NCI-H345 (cell line): ENCODE measurements around the gene ZNF770.
A peak's percentile ranks its signal among the peaks of the same experiment; 100 is the strongest.
"Not testable (repeated sequence)": the region's sequence is repeated elsewhere in the genome, so short reads cannot be mapped to it uniquely, and the experiment has no call there.

Experiments
- DNase-seq: peaks from one replicate; lab custom pipeline; 2025; lab: John Stamatoyannopoulos, UW

Gene ZNF770

GRCh38 chr15:34976743-34977142 is 11.3 kb downstream of the ZNF770 start:
- DNase-seq = no peak

DNA sequence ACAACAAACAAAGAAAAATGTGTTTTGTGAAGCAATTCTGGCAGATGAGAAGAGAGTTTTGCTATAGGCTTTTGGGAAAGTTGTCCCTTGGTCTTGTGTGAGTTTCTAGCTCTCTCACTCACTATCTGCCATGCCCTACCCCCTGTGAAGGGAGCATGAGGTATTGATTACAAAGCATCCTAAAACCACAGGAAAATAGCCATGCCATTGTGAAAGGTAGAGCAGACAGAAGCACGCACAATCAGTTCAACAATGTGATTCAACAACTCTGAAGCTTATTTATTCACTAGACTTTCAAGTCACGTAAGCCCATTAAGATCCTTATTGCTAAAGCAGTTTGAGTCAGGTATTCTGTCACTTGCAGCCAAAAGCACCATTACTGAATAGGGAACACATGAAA is 12.0 kb downstream of the ZNF770 start:
- DNase-seq = no peak

DNA sequence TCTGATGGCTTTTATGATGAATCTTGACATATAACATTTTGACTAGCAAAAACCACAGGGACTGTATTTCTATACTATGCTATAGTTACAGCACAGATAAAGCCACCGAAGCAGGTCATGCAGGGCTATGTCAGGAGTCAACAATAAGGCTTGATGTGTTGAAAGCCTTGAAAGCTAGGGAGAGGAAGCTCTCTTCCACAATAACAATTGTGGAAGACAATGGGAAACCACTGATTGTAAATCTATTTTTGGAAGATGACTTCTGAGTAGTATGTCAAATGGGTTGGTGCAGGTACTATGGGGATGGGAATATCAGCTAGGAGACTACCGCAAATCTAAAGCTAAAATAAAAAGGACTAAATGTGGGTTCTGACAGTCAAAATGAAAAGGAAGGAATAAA is 14.6 kb downstream of the ZNF770 start:
- no peak for DNase-seq

DNA sequence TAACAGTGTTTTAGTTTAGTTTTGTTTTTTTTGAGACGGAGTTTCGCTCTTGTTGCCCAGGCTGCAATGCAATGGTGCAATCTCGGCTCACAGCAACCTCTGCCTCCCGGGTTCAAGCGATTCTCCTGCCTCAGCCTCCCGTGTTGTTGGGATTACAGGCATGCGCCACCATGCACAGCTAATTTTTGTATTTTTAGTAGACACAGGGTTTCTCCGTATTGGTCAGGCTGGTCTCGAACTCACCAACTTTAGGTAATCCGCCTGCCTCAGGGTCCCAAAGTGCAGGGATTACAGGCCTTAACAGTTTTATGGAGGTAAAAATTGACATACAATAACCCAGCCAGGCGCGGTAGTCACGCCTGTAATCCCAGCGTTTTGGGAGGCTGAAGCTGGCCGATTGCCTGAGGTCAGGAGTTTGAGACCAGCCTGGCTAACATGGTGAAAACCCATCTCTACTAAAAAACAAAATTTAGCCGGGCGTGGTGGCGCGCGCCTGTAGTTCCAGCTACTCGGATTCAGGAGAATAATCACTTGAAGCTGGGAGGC is 17.9 kb downstream of the ZNF770 start:
- DNase-seq = not testable (repeated sequence)

DNA sequence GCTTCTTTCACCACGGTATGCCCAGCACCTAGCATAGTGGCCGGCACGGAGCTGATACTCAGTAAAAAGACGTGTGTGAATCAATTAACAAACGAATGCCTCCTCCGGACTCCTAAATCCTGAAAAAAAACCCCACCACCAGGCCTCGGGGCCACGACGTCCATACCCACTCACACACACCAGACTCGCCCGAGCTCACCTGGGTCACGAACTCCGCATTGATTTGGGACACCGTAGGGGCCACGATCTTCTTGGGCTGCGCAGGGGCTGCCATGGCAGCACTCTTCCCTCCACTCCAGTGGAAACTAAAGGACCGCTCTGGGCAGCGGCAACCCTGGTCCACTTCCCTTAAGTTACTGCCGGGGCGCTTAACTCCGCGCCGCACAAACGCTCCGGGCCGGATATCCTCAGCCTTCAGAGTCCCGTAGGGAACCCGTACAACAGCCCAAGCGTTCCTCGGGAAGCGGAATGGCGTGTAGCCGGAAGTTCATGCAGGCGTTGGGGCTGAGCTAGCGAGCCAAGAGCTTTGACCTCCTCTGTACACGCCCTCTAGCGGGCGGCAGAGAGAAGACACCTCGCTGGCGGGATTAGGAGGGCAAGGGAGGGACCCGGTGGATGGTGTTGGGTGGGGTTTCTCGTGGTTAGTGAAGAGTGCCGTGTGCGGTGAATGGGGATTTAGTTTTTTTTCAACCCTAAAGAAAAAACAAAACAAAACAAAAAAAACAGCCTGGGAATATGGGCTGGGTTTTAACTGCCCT is 18.6 kb downstream of the ZNF770 start, which contains the start of gene AQR:
AQR (minus strand) TSS at position 403 of the 758 bp plus-strand sequence; CDS start at position 274, 129 bp downstream.
- peak; percentile 97 for DNase-seq

- DNase-seq = no peak
These were observed 23.8 kb downstream of the ZNF770 start for GRCh38 chr15:34964277-34964676.

- no peak for DNase-seq
These were observed 34.2 kb downstream of the ZNF770 start for GRCh38 chr15:34953851-34954250.

DNA sequence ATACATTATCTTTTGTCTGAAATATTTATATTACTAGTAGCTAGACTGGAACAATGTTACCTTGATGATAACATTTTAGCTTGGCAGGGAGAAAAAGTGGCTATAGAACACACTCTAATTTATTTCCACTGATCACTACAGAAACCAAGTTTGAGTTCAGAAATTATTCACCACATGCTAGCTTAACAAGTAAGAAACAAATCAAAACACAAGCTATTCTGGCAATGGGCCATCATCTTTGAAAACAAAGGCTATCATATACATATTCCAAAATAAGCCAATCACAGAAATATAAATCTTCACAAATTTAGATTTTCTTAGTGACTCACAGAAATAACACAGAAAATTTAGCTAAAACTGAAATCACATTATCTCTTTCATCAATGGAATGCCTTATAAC is 35.6 kb downstream of the ZNF770 start:
- no peak for DNase-seq

DNA sequence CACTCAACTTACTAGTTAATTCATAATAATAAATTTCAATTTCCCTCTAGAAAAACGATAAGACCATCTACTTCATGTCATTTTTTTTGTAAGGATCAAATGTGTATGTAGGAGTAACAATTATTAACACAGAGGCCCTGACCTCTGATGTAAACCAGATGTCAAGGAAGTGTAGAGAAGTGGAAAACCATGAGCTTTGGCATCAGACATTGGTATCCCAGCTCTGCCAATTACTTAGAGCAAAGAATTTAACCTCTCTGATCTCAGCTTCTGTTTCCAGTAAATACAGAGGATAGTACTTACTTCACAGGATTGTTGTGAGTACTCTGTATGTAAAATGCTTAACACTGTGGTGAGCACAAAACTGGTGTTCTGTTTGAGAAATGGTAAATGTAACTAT is 36.1 kb downstream of the ZNF770 start:
- DNase-seq = no peak

- no peak for DNase-seq
These were observed 43.2 kb downstream of the ZNF770 start for GRCh38 chr15:34944936-34945335.

DNA sequence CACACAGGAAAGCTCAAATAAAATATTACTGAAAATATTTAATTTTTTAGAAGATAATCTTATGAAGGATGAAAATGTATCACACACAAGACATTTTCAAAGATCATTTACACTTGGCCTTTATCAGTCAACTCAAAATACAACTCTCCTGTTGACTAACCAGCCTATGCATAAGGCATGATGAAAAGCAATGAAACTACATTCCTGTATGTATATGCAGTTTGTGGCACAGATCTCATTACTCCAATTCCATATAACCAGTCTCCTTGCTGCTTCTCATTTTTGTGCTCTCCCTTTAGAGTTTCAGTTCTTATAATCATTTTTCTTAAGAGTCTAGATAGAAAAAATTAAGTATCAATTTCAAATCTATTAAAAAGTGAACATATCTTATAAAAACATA is 44.4 kb downstream of the ZNF770 start:
- DNase-seq = no peak

GRCh38 chr15:34943264-34943663 is 44.8 kb downstream of the ZNF770 start:
- not testable (repeated sequence) for DNase-seq

DNA sequence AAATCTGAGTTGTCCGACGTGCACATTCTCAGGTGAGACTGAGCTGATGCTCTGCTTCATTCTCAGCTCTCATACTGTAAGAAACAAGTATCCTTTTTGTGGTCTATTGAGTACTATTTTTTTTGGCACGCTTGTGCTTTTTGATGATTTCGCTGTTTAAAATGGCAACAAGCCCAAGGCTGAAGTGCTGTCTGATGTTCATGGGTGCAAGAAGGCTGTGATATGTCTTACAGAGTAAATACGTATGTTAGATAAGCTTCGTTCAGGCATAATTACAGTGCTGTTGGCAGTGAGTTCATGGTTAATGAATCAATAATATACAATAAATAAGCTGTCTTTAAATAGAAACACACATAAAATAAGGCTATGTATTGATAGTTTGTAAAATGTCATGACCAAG is 45.7 kb downstream of the ZNF770 start:
- DNase-seq = no peak

GRCh38 chr15:34941831-34942230 is 46.3 kb downstream of the ZNF770 start:
- DNase-seq = no peak

- DNase-seq = no peak
These were observed 46.8 kb downstream of the ZNF770 start for GRCh38 chr15:34941185-34941698.

GRCh38 chr15:34933432-34933975 is 54.6 kb downstream of the ZNF770 start:
- DNase-seq = no peak

DNA sequence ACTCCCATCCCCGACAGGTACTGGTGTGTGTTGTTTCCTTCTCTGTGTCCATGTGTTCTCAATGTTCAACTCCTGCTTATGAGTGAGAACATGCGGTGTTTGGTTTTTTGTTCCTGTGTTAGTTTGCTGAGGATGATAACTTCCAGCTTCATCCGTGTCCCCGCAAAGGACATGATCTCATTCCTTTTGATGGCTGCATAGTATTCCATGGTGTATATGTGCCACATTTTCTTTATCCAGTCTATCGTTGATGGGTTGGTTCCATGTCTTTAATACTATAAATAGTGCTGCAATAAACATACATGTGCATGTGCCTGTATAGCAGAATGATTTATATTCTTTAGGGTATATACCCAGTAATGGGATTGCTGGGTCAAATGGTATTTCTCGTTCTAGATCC is 59.7 kb downstream of the ZNF770 start:
- DNase-seq = not testable (repeated sequence)
